Astrocyte of the spinal cord (primary cell): ENCODE results near the gene HBG1.

Experiments
- DNase-seq: peaks from one replicate; pipeline ENCODE4 v3.0.0; 2011; ENCODE audit warnings: low read depth, low spot score
- H3K4me3 ChIP-seq: 2 replicates; pipeline ENCODE4 v1.5.1; 2011; ENCODE audit warnings: low read depth, mild to moderate bottlenecking, low read length, moderate library complexity
- in situ Hi-C: cut with HindIII; loops from 2 replicates; pipeline ENCODE4 v1.10.0; 2017; ENCODE audit warnings: low sequenced_read_pairs
- TF ChIP-seq, protein P1 (sequence below): IDR thresholded peaks from 2 replicates; pipeline ENCODE4 v1.5.1; 2012; ENCODE audit warnings: low read depth, mild to moderate bottlenecking, low read length, inconsistent platforms

Gene HBG1

DNA sequence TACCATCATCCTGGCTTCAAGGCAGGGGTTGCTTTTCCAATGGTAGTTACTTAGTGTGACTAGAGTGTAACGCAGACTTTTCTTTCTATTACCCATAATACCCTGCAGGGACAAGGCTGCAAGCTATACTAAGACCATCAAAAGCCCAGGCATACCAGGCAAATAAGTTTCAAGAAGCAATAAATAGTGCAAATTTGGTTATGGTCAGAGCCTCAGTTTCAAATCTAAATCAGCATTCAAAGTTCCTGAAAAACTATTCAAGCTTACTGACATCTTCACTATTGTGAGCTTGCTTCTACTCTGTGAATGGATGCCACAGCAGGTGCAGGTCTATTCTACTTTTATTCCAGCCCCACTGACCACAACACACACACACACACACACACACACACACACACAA is 20.3 kb downstream of the HBG1 start:
- TF ChIP-seq, protein P1, sequence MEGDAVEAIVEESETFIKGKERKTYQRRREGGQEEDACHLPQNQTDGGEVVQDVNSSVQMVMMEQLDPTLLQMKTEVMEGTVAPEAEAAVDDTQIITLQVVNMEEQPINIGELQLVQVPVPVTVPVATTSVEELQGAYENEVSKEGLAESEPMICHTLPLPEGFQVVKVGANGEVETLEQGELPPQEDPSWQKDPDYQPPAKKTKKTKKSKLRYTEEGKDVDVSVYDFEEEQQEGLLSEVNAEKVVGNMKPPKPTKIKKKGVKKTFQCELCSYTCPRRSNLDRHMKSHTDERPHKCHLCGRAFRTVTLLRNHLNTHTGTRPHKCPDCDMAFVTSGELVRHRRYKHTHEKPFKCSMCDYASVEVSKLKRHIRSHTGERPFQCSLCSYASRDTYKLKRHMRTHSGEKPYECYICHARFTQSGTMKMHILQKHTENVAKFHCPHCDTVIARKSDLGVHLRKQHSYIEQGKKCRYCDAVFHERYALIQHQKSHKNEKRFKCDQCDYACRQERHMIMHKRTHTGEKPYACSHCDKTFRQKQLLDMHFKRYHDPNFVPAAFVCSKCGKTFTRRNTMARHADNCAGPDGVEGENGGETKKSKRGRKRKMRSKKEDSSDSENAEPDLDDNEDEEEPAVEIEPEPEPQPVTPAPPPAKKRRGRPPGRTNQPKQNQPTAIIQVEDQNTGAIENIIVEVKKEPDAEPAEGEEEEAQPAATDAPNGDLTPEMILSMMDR = no peak
- no peak overlapping the region for H3K4me3 ChIP-seq
- in situ Hi-C loops = no loop called here

DNA sequence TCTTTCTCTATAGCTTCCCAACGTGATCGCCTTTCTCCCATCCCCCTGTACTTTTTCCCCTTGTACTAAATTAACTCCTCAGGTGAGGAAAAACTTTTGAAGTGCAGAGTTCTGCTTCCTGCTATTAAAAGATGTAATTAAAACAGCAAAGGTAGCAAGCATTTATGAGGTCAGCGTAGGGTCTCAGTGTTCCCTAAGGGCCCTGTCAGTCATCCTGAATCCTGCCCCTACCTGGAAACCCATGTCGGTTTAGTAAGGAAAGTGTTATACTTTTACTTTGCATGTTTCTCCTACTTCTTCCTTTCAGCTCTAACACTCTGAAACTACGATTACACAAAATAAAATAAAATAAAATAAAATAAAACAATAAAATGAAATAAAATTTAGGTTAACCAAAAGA is 21.5 kb downstream of the HBG1 start:
- H3K4me3 ChIP-seq = no peak overlapping the region
- in situ Hi-C loops = no loop called here
- TF ChIP-seq, protein P1 = no peak
- no peak for DNase-seq

More for the DNA sequence above, 20.3 kb downstream of the HBG1 start:
- DNase-seq = no peak

DNA sequence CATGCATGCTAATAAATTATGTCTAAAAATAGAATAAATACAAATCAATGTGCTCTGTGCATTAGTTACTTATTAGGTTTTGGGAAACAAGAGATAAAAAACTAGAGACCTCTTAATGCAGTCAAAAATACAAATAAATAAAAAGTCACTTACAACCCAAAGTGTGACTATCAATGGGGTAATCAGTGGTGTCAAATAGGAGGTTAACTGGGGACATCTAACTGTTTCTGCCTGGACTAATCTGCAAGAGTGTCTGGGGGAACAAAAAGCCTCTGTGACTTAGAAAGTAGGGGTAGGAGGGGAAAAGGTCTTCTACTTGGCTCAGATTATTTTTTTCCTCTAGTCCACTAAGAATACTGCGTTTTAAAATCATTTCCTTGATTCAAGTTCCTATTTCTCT is 22.0 kb downstream of the HBG1 start:
- no peak overlapping the region for H3K4me3 ChIP-seq
- TF ChIP-seq, protein P1 = no peak
- no peak for DNase-seq
- in situ Hi-C loops = no loop called here

DNA sequence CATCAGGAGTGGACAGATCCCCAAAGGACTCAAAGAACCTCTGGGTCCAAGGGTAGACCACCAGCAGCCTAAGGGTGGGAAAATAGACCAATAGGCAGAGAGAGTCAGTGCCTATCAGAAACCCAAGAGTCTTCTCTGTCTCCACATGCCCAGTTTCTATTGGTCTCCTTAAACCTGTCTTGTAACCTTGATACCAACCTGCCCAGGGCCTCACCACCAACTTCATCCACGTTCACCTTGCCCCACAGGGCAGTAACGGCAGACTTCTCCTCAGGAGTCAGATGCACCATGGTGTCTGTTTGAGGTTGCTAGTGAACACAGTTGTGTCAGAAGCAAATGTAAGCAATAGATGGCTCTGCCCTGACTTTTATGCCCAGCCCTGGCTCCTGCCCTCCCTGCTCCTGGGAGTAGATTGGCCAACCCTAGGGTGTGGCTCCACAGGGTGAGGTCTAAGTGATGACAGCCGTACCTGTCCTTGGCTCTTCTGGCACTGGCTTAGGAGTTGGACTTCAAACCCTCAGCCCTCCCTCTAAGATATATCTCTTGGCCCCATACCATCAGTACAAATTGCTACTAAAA is 22.8 kb downstream of the HBG1 start, which contains the start of gene HBB:
TSS of gene HBB (minus strand) at position 340 of the 579 bp plus-strand sequence. CDS start at position 290, 50 bp downstream.
- DNase-seq = no peak
- H3K4me3 ChIP-seq = no peak within 1 kb of the TSS
- TF ChIP-seq, protein P1 = no peak
- in situ Hi-C loops = no loop called here

DNA sequence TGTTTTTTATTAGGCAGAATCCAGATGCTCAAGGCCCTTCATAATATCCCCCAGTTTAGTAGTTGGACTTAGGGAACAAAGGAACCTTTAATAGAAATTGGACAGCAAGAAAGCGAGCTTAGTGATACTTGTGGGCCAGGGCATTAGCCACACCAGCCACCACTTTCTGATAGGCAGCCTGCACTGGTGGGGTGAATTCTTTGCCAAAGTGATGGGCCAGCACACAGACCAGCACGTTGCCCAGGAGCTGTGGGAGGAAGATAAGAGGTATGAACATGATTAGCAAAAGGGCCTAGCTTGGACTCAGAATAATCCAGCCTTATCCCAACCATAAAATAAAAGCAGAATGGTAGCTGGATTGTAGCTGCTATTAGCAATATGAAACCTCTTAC is 24.2 kb downstream of the HBG1 start:
- H3K4me3 ChIP-seq = no peak overlapping the region
- in situ Hi-C loops = no loop called here
- TF ChIP-seq, protein P1 = no peak
- DNase-seq = no peak

DNA sequence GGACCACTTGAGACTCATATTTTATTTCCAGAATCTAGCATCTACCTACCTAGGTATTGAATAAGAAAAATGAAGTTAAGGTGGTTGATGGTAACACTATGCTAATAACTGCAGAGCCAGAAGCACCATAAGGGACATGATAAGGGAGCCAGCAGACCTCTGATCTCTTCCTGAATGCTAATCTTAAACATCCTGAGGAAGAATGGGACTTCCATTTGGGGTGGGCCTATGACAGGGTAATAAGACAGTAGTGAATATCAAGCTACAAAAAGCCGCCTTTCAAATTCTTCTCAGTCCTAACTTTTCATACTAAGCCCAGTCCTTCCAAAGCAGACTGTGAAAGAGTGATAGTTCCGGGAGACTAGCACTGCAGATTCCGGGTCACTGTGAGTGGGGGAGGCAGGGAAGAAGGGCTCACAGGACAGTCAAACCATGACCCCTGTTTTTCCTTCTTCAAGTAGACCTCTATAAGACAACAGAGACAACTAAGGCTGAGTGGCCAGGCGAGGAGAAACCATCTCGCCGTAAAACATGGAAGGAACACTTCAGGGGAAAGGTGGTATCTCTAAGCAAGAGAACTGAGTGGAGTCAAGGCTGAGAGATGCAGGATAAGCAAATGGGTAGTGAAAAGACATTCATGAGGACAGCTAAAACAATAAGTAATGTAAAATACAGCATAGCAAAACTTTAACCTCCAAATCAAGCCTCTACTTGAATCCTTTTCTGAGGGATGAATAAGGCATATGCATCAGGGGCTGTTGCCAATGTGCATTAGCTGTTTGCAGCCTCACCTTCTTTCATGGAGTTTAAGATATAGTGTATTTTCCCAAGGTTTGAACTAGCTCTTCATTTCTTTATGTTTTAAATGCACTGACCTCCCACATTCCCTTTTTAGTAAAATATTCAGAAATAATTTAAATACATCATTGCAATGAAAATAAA is 24.8 kb downstream of the HBG1 start:
- TF ChIP-seq, protein P1 = no peak
- no peak overlapping the region for H3K4me3 ChIP-seq
- in situ Hi-C loops = no loop called here
- DNase-seq = no peak
